Memory B cell (primary cell): Measurements from ENCODE around the gene AIF1L.

ENCODE experiments used
- ATAC-seq: fragments of 150-1000 bp; cut with Tn5 transposase; 2 replicates; pipeline ENCODE4 v1.10.0; 2021; ENCODE audit warnings: low read depth, mild to moderate bottlenecking, moderate library complexity
- DNase-seq, 2 donors: peaks; one replicate each; pipeline ENCODE4 v3.0.0; 2022; ENCODE audit warnings: low spot score in 2 of 2
- H3K27ac Mint-ChIP-seq: one replicate; pipeline ENCODE4 v1.8.0; 2022; ENCODE audit warnings: mild to moderate bottlenecking, moderate library complexity, mixed read lengths
- H3K27me3 Mint-ChIP-seq: one replicate; pipeline ENCODE4 v1.8.0; 2022; ENCODE audit warnings: mixed read lengths
- H3K36me3 Mint-ChIP-seq: one replicate; pipeline ENCODE4 v1.8.0; 2022; ENCODE audit warnings: mild to moderate bottlenecking, mixed read lengths
- H3K4me1 Mint-ChIP-seq: one replicate; pipeline ENCODE4 v1.8.0; 2022; ENCODE audit warnings: mixed read lengths
- H3K4me3 Mint-ChIP-seq: one replicate; pipeline ENCODE4 v1.8.0; 2022; ENCODE audit warnings: mild to moderate bottlenecking, moderate library complexity, mixed read lengths
- H3K9me3 Mint-ChIP-seq: one replicate; pipeline ENCODE4 v1.8.0; 2022; ENCODE audit warnings: mixed read lengths

Gene AIF1L

GRCh38 chr9:131096269-131097125 is at the start of gene AIF1L:
TSS of gene AIF1L (plus strand) at chr9:131096531. CDS start at chr9:131096630, 99 bp downstream.
- Mint-ChIP-seq H3K4me3 (peak within 1 kb of the TSS; percentile 56), H3K27ac (no peak within 1 kb of the TSS), H3K9me3 (no peaks in the 10 kb centered on the region), H3K36me3 (no peaks in the 10 kb centered on the region), H3K27me3 (peaks cover 21% of the 10 kb centered on the region), H3K4me1 (peaks cover 7% of the 10 kb centered on the region)
- DNase-seq (peak in 1 of 2 donors; percentile 22), ATAC-seq (peak; percentile 37)

GRCh38 chr9:131046581-131047202 is 49.6 kb upstream of the AIF1L start:
- Mint-ChIP-seq H3K27me3 (peaks cover 3% of the 10 kb centered on the region), H3K9me3 (no peaks in the 10 kb centered on the region), H3K4me1 (peaks cover 2% of the 10 kb centered on the region), H3K27ac (no peak overlapping the region), H3K4me3 (no peak overlapping the region), H3K36me3 (no peaks in the 10 kb centered on the region)
- ATAC-seq, result peak; percentile 70
- DNase-seq, result peak; percentile 76 to 87

- H3K4me3 Mint-ChIP-seq, result no peak overlapping the region
These were observed 48.0 kb upstream of the AIF1L start for GRCh38 chr9:131048332-131048731.

GRCh38 chr9:131048820-131049219 is 47.5 kb upstream of the AIF1L start:
- DNase-seq (no peak), ATAC-seq (no peak)
- Mint-ChIP-seq H3K9me3 (no peaks in the 10 kb centered on the region), H3K27me3 (peaks cover 3% of the 10 kb centered on the region), H3K36me3 (no peaks in the 10 kb centered on the region), H3K4me3 (no peak overlapping the region), H3K4me1 (peaks cover 2% of the 10 kb centered on the region), H3K27ac (no peak overlapping the region)

More at GRCh38 chr9:131048332-131048731, 48.0 kb upstream of the AIF1L start:
- peaks cover 3% of the 10 kb centered on the region for H3K27me3 Mint-ChIP-seq
- H3K36me3 Mint-ChIP-seq, result no peaks in the 10 kb centered on the region
- H3K4me1 Mint-ChIP-seq, result peaks cover 2% of the 10 kb centered on the region
- DNase-seq, result no peak
- H3K9me3 Mint-ChIP-seq, result no peaks in the 10 kb centered on the region
- no peak for ATAC-seq
- H3K27ac Mint-ChIP-seq, result no peak overlapping the region

GRCh38 chr9:131049829-131050715 is 46.3 kb upstream of the AIF1L start:
- Mint-ChIP-seq H3K36me3 (no peaks in the 10 kb centered on the region), H3K27me3 (peaks cover 3% of the 10 kb centered on the region), H3K4me3 (no peak overlapping the region), H3K9me3 (no peaks in the 10 kb centered on the region), H3K4me1 (peaks cover 2% of the 10 kb centered on the region), H3K27ac (no peak overlapping the region)
- ATAC-seq (no peak), DNase-seq (no peak)

- Mint-ChIP-seq H3K27me3 (peaks cover 3% of the 10 kb centered on the region), H3K4me1 (peaks cover under 1% of the 10 kb centered on the region), H3K9me3 (no peaks in the 10 kb centered on the region), H3K27ac (no peak overlapping the region), H3K4me3 (no peak overlapping the region), H3K36me3 (no peaks in the 10 kb centered on the region)
- DNase-seq (no peak), ATAC-seq (no peak)
These were observed 45.5 kb upstream of the AIF1L start for GRCh38 chr9:131050831-131051230.

GRCh38 chr9:131051592-131052517 is 44.5 kb upstream of the AIF1L start:
- H3K4me3 Mint-ChIP-seq, result no peak overlapping the region
- no peaks in the 10 kb centered on the region for H3K4me1 Mint-ChIP-seq
- no peak overlapping the region for H3K27ac Mint-ChIP-seq
- DNase-seq (no peak), ATAC-seq (no peak)
- no peaks in the 10 kb centered on the region for H3K9me3 Mint-ChIP-seq
- no peaks in the 10 kb centered on the region for H3K36me3 Mint-ChIP-seq
- peaks cover 3% of the 10 kb centered on the region for H3K27me3 Mint-ChIP-seq

- Mint-ChIP-seq H3K27ac (no peak overlapping the region), H3K4me1 (no peaks in the 10 kb centered on the region), H3K27me3 (no peaks in the 10 kb centered on the region), H3K4me3 (no peak overlapping the region), H3K9me3 (no peaks in the 10 kb centered on the region), H3K36me3 (no peaks in the 10 kb centered on the region)
- no peak for ATAC-seq
- DNase-seq, result no peak
These were observed 42.4 kb upstream of the AIF1L start for GRCh38 chr9:131053896-131054295.

GRCh38 chr9:131056781-131057506 is 39.4 kb upstream of the AIF1L start:
- H3K9me3 Mint-ChIP-seq, result no peaks in the 10 kb centered on the region
- H3K36me3 Mint-ChIP-seq, result no peaks in the 10 kb centered on the region
- no peak overlapping the region for H3K27ac Mint-ChIP-seq
- no peak for ATAC-seq
- no peaks in the 10 kb centered on the region for H3K4me1 Mint-ChIP-seq
- H3K27me3 Mint-ChIP-seq, result no peaks in the 10 kb centered on the region
- no peak overlapping the region for H3K4me3 Mint-ChIP-seq
- no peak for DNase-seq

- no peak for ATAC-seq
- Mint-ChIP-seq H3K9me3 (peaks cover 3% of the 10 kb centered on the region), H3K4me1 (no peaks in the 10 kb centered on the region), H3K27me3 (peaks cover 4% of the 10 kb centered on the region), H3K36me3 (no peaks in the 10 kb centered on the region), H3K4me3 (no peak overlapping the region), H3K27ac (no peak overlapping the region)
- no peak for DNase-seq
These were observed 35.3 kb upstream of the AIF1L start for GRCh38 chr9:131060900-131061630.

GRCh38 chr9:131062969-131063368 is 33.4 kb upstream of the AIF1L start:
- H3K4me1 Mint-ChIP-seq, result no peaks in the 10 kb centered on the region
- peaks cover 4% of the 10 kb centered on the region for H3K27me3 Mint-ChIP-seq
- DNase-seq, result no peak
- H3K4me3 Mint-ChIP-seq, result no peak overlapping the region
- H3K27ac Mint-ChIP-seq, result no peak overlapping the region
- peaks cover 3% of the 10 kb centered on the region for H3K9me3 Mint-ChIP-seq
- H3K36me3 Mint-ChIP-seq, result no peaks in the 10 kb centered on the region
- no peak for ATAC-seq

GRCh38 chr9:131065599-131065998 is 30.7 kb upstream of the AIF1L start:
- H3K4me3 Mint-ChIP-seq, result no peak overlapping the region

More at GRCh38 chr9:131065599-131065998, 30.7 kb upstream of the AIF1L start:
- H3K27me3 Mint-ChIP-seq, result peaks cover 7% of the 10 kb centered on the region
- no peak for ATAC-seq
- H3K36me3 Mint-ChIP-seq, result no peaks in the 10 kb centered on the region
- no peaks in the 10 kb centered on the region for H3K4me1 Mint-ChIP-seq
- H3K9me3 Mint-ChIP-seq, result peaks cover 3% of the 10 kb centered on the region
- H3K27ac Mint-ChIP-seq, result no peak overlapping the region
- DNase-seq, result no peak
